A172 (cell line): Measurements from ENCODE around the gene AJUBA. TPM values are rescaled to one million over a fixed set of nuclear protein-coding genes. Genes with fewer than 3 reads are reported as not detected.
A peak's percentile ranks its signal among the peaks of the same experiment; 100 is the strongest.
"Not testable (repeated sequence)": the region's sequence is repeated elsewhere in the genome, so short reads cannot be mapped to it uniquely, and the experiment has no call there.

Experiments used
- DNase-seq: peaks from one replicate; pipeline ENCODE4 v3.0.0-alpha.2; 2015; ENCODE audit warnings: low spot score
- total RNA-seq: library from RNA; depleted of rRNA; stranded (reverse); fragments of >200 nt; shearing (Covaris generic); gene quantifications from 2 replicates; pipeline ENCODE4 v1.2.3, GENCODE V29; 2014; rRNA removed

Gene AJUBA
- total RNA-seq, 1 experiment from 2014 or later, result 47.5 TPM

- DNase-seq, result not testable (repeated sequence)
Measured at GRCh38 chr14:22951795-22952194, 30.6 kb downstream of the AJUBA start.

- no peak for DNase-seq
Measured at GRCh38 chr14:22945642-22946041, 36.7 kb downstream of the AJUBA start.

GRCh38 chr14:22939684-22940083, 42.7 kb downstream of the AJUBA start:
- no peak for DNase-seq

- DNase-seq, result no peak
Measured at GRCh38 chr14:22935156-22935555, 47.2 kb downstream of the AJUBA start.

GRCh38 chr14:22932146-22932545, 50.2 kb downstream of the AJUBA start:
- DNase-seq, result no peak

- no peak for DNase-seq
Measured at GRCh38 chr14:22929961-22930364, 52.4 kb downstream of the AJUBA start.

GRCh38 chr14:22929104-22929960, 53.0 kb downstream of the AJUBA start, which contains the start of gene PRMT5:
TSS of gene PRMT5 (minus strand) at chr14:22929376. CDS start at chr14:22929361, 15 bp downstream.
- DNase-seq, result peak; percentile 97

- no peak for DNase-seq
Measured at GRCh38 chr14:22928237-22929103, 53.9 kb downstream of the AJUBA start.

GRCh38 chr14:22926316-22926715, 56.0 kb downstream of the AJUBA start:
- DNase-seq, result peak; percentile 54

GRCh38 chr14:22925513-22925912, 56.8 kb downstream of the AJUBA start:
- no peak for DNase-seq

- DNase-seq, result no peak
Measured at GRCh38 chr14:22923746-22924145, 58.6 kb downstream of the AJUBA start.

- no peak for DNase-seq
Measured at GRCh38 chr14:22922294-22922693, 60.1 kb downstream of the AJUBA start.

Other genes starting within 250 kb of the AJUBA start
- 44.4 and 46.2 TPM in 2 replicates for gene OXA1L, start 215.9 kb downstream of the AJUBA start, total RNA-seq
- gene SLC7A7, start 167.1 kb downstream of the AJUBA start, total RNA-seq, result 0.74 TPM in 1 of 2 replicates, not detected in the other
- 72.1 and 163 TPM in 2 replicates for gene MRPL52, start 152.7 kb downstream of the AJUBA start, total RNA-seq
- 82.4 and 92.9 TPM in 2 replicates for gene MMP14, start 146.0 kb downstream of the AJUBA start, total RNA-seq
- 28.7 and 38.7 TPM in 2 replicates for gene LRP10, start 110.8 kb downstream of the AJUBA start, total RNA-seq
- not detected in 2 replicates for gene REM2, start 99.3 kb downstream of the AJUBA start, total RNA-seq
- gene RBM23, start 63.4 kb downstream of the AJUBA start, total RNA-seq, result 56.8 and 64.1 TPM in 2 replicates
- gene PRMT5, start 53.2 kb downstream of the AJUBA start, total RNA-seq, result 38.6 and 181 TPM in 2 replicates
- 39.8 and 46.9 TPM in 2 replicates for gene HAUS4, start 25.5 kb downstream of the AJUBA start, total RNA-seq
- gene C14orf93, start 27.6 kb upstream of the AJUBA start, total RNA-seq, result 6.9 and 8.1 TPM in 2 replicates
- gene PSMB5, start 52.3 kb upstream of the AJUBA start, total RNA-seq, result 219 and 225 TPM in 2 replicates
- not detected in 2 replicates for gene PSMB11, start 59.7 kb upstream of the AJUBA start, total RNA-seq
- 2.8 and 4.0 TPM in 2 replicates for gene CDH24, start 75.0 kb upstream of the AJUBA start, total RNA-seq
- gene ACIN1, start 112.6 kb upstream of the AJUBA start, total RNA-seq, result 53.6 and 58.8 TPM in 2 replicates
- gene C14orf119, start 113.0 kb upstream of the AJUBA start, total RNA-seq, result 23.0 and 34.5 TPM in 2 replicates
- not detected in 2 replicates for gene CIROP, start 122.4 kb upstream of the AJUBA start, total RNA-seq
- gene CEBPE, start 136.7 kb upstream of the AJUBA start, total RNA-seq, result 0.96 TPM in 1 of 2 replicates, not detected in the other
- 1.5 and 2.5 TPM in 2 replicates for gene SLC7A8, start 201.1 kb upstream of the AJUBA start, total RNA-seq